Stimulated activated CD8-positive, alpha-beta memory T cell treated with anti-CD3 and anti-CD28 coated beads, Interleukin-4, amount 100 ng/mL, for 4 hours (primary cell): ENCODE results near the gene FHIP1B.

Source experiments
- DNase-seq, 2 donors: peaks; one replicate each; pipeline ENCODE4 v3.0.0-alpha.2; 2020; ENCODE audit warnings: low read depth in 2 of 2, low spot score in 1 of 2

The FHIP1B gene

DNA sequence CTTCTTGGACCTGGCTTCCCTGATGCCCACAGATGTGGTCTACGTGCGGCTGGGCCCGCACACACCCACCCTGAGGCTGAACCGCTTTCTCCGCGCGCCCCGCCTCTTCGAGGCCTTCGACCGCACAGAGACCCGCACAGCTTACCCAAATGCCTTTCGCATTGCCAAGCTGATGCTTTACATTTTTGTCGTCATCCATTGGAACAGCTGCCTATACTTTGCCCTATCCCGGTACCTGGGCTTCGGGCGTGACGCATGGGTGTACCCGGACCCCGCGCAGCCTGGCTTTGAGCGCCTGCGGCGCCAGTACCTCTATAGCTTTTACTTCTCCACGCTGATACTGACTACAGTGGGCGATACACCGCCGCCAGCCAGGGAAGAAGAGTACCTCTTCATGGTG, 5.7 kb upstream of the FHIP1B start:
- no peak for DNase-seq

DNA sequence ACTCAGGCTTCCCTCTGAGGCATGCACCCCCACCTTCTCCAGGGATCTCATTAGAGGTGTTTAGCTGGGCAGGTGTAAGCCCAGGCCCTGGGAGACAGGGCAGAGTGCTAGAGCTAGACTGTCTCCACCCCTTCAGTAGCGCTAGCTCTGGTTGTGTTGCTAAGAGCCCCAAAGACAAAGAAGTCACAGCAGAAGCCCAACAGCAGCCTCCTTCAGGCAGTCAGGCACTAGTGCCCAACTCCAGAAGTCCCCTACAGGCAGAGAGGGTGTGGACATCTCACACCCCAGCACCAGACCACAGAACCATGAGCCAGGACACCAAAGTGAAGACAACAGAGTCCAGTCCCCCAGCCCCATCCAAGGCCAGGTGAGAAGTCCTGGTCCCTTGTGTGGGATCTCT, 4.5 kb upstream of the FHIP1B start, which contains the start of gene CNGA4:
Gene CNGA4, plus strand, starts transcription at position 188 of the 400 bp plus-strand sequence. Its CDS starts 118 bp downstream, at position 306.
- no peak for DNase-seq

DNA sequence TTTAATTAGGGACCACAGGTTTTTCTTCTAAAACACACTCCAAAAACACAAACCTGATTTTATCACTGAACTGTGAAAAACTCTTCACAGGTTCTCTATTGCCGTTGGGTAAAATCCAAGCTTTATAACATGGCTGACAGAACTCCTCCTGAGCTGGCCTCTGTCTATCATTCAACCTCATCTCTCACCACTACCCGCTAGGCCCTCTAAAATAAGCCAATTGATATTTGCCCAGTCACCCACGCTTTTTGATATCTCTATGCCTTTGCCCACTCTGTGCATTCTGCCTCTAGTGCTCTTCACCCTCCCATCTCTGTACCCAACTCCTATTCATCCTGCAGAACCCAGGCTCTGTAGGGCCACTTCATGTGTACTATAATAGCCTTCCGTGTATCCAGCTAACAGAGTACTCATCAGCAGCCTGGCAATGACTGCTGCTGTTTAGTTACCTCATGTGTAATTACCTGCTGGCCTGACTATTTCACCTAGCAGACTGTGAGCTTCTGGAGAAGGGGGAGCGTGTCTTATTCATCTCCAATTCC, 3.4 kb upstream of the FHIP1B start:
- DNase-seq: no peak

DNA sequence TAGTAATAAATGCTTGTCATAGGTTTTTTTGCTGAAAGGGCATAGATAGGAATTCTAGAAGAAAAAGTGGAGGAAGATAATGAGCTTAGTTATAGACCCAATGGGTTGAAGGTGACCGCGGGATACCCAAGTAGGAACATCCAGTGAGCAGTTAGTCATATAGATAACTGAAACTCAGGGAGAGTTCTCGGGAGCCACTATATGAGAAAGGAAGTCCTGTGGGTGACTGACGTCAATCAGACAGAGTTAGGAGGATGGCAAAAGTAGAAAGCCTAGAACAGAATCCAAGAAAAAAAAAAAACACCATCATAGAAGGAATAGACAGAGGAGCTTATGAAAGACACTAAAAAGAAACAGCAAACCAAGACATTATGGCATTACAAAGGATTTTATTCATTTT, 2.8 kb upstream of the FHIP1B start:
- DNase-seq: no peak

DNA sequence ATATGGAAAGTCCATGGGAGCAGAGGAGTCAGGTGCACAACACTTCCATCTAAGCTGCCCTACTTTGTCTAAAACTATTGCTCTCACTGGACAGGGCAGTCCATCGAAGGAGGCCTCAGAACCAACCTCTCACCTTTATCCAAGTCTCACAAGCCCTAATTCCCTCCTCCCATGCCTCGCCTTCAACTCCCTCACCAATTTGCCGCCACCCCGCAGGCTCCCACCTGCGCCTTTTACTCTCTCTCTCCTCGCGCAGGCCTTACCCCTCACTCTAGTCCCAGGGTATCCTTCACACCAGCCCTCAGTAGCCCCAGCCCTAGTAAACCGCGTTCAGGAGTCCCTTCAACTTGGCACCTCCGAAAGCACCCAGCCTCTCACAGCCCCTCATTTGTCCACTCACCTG, 451 bp downstream of the FHIP1B start:
- DNase-seq: no peak

DNA sequence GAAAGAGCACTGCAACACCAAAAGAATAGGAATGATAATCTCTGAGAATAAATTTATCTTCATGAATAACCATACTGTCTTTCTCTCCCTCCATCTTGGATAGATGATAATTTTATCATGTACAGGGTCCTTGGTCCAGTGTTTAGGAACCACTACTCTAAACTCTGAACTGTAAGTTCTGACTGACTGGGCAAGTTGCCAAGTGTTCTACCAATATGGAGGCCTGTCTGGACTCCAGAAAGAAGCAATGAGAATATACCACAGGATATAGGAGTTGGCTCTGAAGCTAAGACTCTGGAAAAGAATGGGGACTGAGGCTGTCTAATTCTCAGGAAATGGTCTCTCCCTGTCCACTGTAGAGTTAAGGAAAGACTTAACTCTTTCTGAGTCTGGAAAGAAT, 1.5 kb downstream of the FHIP1B start:
- no peak for DNase-seq

DNA sequence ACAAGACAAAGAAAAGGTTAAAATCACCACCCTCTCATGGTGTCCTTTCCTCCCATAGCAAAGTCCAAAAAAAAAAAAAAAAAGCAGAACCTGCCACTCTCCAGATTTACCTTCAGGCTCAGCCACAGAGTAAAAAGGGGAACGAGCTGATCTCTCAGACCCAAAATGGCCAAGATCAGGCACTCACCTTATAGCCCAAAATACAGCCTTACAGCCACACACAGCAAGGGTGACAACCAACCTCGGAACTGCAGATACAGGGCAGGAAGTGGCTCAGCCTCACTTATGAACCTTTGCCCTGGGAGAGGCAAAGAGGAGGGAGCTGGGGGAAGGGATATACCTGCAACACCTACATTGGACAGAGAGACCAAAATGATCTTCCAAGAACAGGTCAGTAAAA, 4.5 kb downstream of the FHIP1B start:
- DNase-seq: no peak

DNA sequence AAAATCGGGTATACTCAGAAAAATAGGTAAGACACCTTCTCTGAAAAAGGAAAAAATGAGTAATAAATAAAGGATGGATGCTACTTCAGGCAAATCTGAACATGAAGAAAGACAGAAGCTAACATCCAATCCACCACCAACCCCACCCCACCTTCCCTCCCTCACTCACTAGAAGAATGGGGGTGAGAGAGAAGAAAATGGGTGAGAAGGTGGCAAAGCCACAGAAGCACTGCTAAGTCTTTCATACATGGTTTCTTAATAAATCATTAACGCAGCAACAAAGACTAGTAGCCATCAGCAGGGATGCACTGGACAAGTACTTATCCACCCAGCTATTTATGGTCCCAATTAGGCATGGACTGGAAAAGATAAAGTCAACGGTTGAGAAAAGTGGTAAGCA, 5.9 kb downstream of the FHIP1B start:
- no peak for DNase-seq

DNA sequence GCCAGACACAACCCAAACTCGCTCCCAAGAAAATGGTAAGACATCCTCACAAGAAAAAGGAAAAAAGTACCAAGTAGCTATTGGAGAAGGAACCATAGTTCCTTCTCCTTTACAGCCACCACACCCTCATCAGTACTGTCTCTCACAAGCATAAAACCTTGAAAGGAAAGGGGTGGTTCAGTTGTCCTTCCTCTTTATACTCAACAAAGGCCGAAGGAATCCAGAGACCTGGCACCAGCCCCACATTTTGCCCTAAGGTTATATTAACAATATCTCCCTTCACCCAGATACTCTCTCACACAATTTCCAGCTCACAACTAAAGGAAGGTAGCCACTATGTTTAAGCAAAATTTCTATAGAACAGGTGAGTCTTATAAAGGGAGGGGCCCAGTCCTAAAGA, 8.5 kb downstream of the FHIP1B start:
- DNase-seq: no peak

DNA sequence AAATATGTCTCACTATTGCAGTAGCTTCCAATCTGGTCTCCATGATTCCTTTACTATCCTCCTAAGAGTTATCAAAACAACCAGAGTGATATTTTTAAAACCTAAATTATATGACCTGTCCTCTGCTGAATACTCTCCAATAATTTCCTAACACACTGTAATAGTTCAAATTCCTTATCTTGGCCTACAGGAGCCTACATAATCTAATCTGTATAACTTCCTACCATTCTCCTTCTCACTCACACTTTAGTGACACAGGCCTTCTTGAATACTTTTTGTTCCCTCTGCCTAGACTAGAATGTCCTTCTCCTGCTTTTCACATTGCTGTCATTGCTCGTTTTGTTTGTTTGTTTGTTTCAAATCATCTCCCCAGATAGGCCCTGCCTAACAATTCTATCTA, 9.4 kb downstream of the FHIP1B start:
- no peak for DNase-seq

DNA sequence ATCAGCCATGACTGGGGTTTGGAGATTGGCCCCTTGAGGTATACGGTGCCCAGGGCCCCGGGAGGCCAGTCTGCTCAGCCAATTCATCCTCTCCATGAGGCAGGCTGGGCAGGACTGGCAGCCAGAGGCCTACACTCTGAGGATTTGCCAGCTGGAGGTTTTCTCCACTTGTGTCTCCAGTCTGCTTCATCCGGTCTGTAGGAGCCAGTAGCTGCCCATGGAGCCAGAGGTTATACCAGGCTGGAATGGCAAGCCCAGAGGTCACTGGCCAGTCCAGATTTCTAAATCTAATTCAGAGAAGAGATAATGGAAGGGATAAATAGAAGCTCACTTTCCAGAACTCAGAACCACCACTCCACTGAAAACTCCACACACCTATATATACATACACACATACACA, 10.0 kb downstream of the FHIP1B start:
- no peak for DNase-seq

DNA sequence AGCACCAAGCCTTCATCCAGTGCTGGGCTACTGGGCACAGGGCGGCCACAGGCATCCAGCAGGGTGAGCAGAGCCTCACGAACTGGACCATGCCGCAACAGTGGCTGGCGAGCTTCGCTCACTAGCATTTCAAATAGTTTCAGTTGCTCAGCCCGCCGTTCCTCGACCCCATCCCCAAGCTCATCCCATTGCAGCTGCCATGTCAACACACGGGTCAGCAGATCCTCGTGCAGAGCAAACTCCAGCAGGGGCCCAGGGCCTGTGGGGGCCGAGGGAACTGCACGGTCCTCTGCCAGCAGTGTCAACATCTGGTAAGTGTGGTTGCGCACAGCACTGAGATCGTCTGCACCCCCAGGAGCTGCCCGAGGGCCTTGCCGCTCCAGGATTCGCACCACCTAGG, 10.6 kb downstream of the FHIP1B start:
- DNase-seq: no peak

DNA sequence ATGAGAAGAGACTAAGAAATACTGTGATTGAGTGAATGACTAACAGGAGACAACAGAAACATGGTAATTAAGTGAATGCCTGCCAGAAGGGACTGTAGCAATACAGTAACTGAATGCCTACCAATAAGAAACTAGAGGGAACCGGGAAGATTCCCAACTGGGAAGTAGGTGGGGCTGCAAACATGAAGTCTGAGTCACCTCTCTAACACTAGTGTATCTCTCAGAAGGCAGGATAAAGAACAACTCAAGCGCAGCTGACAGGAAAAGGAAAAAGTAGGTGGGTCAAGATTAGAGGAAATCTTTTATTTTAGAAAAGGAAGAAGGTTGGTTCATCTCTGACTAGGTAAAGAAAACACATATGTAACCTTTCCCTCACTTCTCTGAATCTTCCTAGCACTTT, 15.1 kb downstream of the FHIP1B start:
- DNase-seq: no peak

DNA sequence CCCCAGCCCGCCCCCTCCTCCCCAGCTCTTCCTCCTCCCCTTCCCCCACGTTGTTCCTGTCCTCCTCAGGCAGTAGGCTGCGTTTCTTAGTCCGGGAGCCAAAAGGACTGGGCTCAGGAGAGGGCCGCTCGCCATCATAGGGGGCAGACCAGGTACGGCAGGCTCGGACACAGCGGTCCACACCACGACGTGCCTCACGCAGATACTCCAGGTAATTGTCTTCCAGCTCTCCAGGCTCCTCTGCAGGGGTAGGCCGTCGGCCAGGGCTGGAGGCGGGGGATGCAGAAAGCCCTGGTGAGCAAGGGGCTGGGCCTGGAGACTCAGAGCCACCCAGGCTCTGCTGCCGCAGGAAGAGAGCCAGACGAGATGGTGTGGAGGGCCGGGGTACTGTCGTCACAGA, 16.7 kb downstream of the FHIP1B start:
- DNase-seq: no peak

DNA sequence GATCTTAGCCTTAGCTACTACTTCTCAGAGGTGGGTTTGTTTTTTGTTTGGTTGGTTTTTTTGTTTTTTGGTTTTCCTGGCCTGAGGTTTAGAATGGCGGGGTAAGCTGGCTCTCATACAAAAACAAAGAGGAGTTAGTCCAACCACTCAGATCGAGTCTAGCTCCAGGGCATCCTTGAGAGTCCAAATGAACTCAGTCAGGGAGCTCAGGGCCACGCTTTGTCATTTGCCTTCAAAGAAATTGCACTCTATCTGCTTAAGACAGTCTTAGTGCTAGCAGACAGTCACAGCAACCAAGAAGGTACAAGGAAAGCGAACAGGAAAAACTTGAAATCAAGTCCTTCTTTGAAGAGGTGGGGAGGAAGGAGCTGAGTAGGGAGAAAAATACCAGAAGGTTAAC, 17.9 kb downstream of the FHIP1B start:
- no peak for DNase-seq

DNA sequence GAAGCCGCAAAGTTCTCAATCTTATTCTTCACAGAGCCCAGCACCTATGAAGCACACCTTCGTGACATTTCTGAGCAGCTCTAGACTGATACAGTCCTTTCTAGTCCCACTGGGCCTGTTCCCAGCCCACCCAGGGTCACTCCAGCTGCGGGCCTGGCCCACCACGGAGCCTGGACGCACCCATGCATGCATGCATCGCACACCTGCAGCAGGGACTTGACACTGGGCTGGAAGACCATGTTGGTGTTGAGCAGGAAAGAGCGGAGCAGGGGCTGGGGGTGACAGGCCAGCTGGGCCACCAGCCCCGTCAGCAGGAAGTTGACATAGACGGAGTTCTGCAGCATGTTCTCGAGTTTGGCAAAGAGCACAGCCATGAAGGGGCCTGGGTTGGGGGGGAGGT, 19.9 kb downstream of the FHIP1B start:
- DNase-seq: no peak

DNA sequence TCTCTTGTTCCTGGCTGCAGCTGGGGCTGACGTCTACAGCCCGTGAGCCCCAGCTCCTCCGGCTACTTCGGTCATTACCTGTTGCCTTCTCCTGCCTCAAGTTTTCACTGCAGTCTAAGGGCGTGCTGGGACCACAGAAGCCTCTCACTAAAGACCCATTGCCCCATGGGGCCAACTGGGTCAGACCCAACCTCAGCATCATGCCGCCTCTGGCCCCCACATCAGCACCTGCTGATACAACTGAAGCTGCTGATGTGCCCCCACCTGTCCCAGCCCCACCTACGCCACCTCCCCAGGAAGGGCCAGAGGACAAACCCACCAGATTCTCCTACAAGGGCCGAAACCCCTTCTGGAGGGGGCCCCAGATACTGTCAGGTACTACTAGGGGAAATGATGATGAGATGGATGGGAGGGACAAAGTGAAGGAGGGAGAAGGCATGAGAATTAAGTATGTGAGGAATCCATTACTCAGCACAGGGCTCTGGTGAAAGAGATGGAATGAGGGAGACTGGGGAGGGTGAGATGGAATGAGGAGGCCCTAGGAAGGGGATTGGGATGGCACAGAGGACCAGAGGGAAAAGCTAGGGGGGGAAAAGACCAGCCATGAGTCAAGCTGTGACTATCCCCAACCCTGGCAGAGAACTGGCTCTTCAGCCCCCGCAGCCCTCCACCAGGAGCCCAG, 24.0 kb downstream of the FHIP1B start:
- no peak for DNase-seq

DNA sequence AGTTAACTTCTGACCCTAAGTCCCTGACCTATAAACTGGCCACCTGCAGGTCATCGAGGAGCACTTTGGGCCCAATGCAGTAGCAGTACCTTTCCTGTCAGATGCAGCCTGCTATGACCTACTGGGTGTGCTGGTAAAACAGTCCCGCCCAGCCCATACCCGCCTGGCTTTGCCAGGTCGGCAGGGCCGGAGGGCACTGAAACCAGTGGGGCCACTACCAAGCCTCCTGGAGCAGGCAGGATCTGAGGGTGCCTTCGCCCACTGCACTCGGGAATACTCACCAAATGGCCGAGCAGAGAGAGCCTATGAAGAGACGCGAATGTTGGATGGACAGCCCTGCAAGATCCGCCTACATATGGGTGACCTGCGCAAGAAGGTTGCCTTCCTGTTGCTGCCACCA, 24.6 kb downstream of the FHIP1B start:
- no peak for DNase-seq

DNA sequence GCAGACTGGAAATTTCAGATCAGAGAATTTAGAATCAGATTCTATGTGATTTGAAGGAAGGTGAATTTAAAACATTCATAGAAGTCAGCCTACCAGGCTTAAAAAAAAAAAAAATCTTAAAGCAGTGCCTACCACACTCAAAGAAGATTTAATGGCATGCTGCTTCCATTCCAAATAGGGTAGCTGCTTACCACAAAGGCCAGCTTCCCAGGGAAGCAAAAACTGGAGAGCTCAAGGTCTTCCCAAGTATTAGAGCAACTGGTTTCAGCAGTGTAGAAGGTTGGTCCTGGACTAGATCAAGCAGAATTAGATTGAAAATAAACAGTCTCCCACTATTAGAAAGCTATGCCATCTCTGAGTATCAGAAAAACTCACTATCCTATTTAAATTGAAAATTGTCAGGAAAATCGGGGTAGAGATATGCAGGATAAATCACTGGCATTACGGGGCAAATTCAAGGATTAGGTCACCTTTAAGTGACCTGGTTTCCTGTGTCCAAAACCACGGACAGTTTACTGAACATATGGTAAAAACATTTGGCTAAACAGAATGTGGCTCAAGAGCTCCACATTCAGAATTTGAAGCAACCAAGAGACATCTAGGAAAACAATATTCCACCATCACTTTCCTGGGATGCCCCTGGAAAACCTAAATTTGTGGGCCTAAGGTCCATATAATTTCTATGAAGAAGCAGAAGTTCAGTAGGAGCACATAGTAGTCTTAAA, 27.8 kb downstream of the FHIP1B start:
- DNase-seq: no peak

DNA sequence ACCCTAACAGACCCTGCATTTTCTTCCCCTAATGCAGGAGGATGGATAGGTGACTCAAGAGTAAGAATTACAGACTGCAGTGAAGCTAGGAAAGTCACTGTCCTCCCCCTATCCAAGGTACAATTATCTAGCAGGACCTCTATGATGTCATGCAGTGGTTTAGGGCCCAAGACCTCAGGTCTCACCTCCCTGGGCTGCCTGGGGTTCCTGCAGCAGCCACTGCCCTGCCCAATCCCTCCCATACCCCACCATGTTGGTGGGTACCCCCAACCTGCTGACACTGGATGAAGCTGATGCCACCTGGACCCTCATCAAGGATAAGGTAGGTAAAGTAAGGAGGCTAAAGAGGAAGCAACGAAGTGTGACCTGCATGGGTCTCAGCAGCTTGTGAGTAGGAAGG, 29.1 kb downstream of the FHIP1B start, which contains the start of gene C11orf42:
Gene C11orf42, plus strand, starts transcription at position 192 of the 400 bp plus-strand sequence. Its CDS starts 59 bp downstream, at position 251.
- no peak for DNase-seq

DNA sequence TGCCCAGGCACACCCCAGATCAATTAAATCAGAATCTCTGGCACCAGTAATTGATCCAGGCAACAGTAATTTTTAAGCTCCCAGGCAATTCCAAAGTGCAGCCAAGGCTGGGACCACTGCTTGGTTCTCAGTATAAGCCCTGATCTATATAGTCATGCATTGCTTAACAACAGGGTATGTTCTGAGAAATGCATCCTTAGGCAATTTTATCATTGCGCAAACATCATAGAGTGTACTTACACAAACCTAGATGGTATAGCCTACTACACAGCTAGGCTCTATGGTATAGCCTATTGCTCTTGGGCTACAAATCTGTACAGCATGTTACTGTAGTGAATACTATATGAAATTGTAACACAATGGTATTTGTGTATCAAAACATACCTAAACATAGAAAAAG, 29.7 kb downstream of the FHIP1B start:
- DNase-seq: no peak

DNA sequence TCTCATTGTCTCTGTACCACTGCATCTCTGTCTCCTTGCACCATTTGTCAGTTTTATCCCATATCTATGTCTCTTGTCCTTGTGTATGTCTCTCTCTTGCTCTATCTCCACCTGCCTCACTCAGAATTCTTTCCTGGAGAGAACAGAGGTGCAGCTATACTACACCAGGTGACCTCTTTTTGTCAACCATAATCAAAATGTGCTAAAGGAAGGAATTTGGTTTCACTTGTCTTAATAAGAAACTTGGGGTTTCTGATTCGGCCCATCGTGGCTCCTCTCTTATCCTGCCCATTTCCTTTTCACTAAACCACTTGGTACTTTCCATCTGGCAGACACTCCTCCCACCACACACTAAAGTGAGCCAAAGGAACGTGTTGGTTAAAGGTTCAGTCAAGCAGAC, 31.1 kb downstream of the FHIP1B start:
- no peak for DNase-seq

DNA sequence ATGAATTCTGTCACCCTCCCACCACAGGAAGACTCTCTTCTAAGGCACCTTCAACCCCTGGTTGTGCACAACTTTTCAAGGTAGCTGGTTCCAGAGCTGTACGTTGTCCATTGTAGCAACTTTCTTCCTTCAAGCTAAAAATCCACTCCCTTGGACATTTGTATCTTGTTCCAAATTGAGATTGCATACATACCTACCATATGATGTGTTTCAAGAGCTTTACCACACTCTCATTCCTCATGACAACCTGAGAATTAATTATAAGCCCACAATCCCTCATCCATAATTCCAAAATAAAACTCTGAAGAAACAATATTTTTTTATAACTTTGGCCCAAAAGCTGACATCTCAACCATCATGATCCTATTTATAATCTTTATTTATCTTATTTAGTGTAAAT, 32.4 kb downstream of the FHIP1B start:
- DNase-seq: no peak
